ENCODE data around the gene MYH15. TPM values are rescaled to one million over a fixed set of nuclear protein-coding genes. Genes with fewer than 3 reads are reported as not detected.

Gene MYH15
- total and polyA plus RNA-seq, 4 donors: 0.06 to 0.31 (median 0.25) TPM

- Histone ChIP-seq H3K4me1 (ENCODE audit: control insufficient read depth in 5 of 5, insufficient read depth in 5 of 5, low read length in 5 of 5) (peaks cover 0 to 16% (median 0%) of the 10 kb centered on the region in 5 donors), H3K9me3 (ENCODE audit: control insufficient read depth in 4 of 4, insufficient read depth in 3 of 4, low read length in 3 of 4) (no peaks in the 10 kb centered on the region), H3K27ac (ENCODE audit: low read depth in 1 of 2, low read length in 1 of 2) (no peak overlapping the region), H3K36me3 (ENCODE audit: control insufficient read depth in 4 of 4, insufficient read depth in 4 of 4, low read length in 4 of 4) (no peaks in the 10 kb centered on the region), H3K9ac (ENCODE audit: insufficient read depth in 1 of 2, low read length in 2 of 2) (no peak overlapping the region), H3K4me3 (no peak overlapping the region), H3K27me3 (ENCODE audit: control insufficient read depth in 3 of 3, insufficient read depth in 3 of 3, low read length in 2 of 3) (no peaks in the 10 kb centered on the region)
- TF ChIP-seq CTCF (IDR thresholded peaks at IDR 0.05; ENCODE audit: control extremely low read depth, extremely low read depth): no peak
- 91 to 93% methylated on average over 3 of the region's 3 CpGs for WGBS, 2 donors
- DNase-seq (no peak), ATAC-seq (ENCODE audit: insufficient read depth, low FRiP score) (no peak)
Measured at GRCh38 chr3:108491456-108491855, 18.9 kb downstream of the MYH15 start.

- ATAC-seq (ENCODE audit: insufficient read depth, low FRiP score) (peak; percentile 82), DNase-seq (peak; percentile 29 to 74 (median 57))
- Histone ChIP-seq H3K36me3 (ENCODE audit: control insufficient read depth in 4 of 4, insufficient read depth in 4 of 4, low read length in 4 of 4) (no peaks in the 10 kb centered on the region), H3K27ac (ENCODE audit: low read depth in 1 of 2, low read length in 1 of 2) (no peak overlapping the region), H3K27me3 (ENCODE audit: control insufficient read depth in 3 of 3, insufficient read depth in 3 of 3, low read length in 2 of 3) (no peaks in the 10 kb centered on the region), H3K4me3 (no peak overlapping the region), H3K9me3 (ENCODE audit: control insufficient read depth in 4 of 4, insufficient read depth in 3 of 4, low read length in 3 of 4) (no peaks in the 10 kb centered on the region), H3K4me1 (ENCODE audit: control insufficient read depth in 5 of 5, insufficient read depth in 5 of 5, low read length in 5 of 5) (peaks cover 0 to 23% (median 0%) of the 10 kb centered on the region in 5 donors), H3K9ac (ENCODE audit: insufficient read depth in 1 of 2, low read length in 2 of 2) (no peak overlapping the region)
- peak; percentile 71 for TF ChIP-seq CTCF (IDR thresholded peaks at IDR 0.05; ENCODE audit: control extremely low read depth, extremely low read depth)
- WGBS, 2 donors: 26 to 32% methylated on average over 2 of the region's 2 CpGs
Measured at GRCh38 chr3:108489776-108490175, 20.6 kb downstream of the MYH15 start.

GRCh38 chr3:108488631-108489030 is 21.8 kb downstream of the MYH15 start:
- DNase-seq (no peak), ATAC-seq (ENCODE audit: insufficient read depth, low FRiP score) (no peak)
- Histone ChIP-seq H3K27ac (ENCODE audit: low read depth in 1 of 2, low read length in 1 of 2) (no peak overlapping the region), H3K9me3 (ENCODE audit: control insufficient read depth in 4 of 4, insufficient read depth in 3 of 4, low read length in 3 of 4) (no peaks in the 10 kb centered on the region), H3K4me3 (no peak overlapping the region), H3K36me3 (ENCODE audit: control insufficient read depth in 4 of 4, insufficient read depth in 4 of 4, low read length in 4 of 4) (no peaks in the 10 kb centered on the region), H3K9ac (ENCODE audit: insufficient read depth in 1 of 2, low read length in 2 of 2) (no peak overlapping the region), H3K4me1 (ENCODE audit: control insufficient read depth in 5 of 5, insufficient read depth in 5 of 5, low read length in 5 of 5) (peaks cover 0 to 23% (median 0%) of the 10 kb centered on the region in 5 donors), H3K27me3 (ENCODE audit: control insufficient read depth in 3 of 3, insufficient read depth in 3 of 3, low read length in 2 of 3) (no peaks in the 10 kb centered on the region)
- no peak for TF ChIP-seq CTCF (IDR thresholded peaks at IDR 0.05; ENCODE audit: control extremely low read depth, extremely low read depth)
- WGBS, 2 donors: 56 to 71% methylated on average over 1 of the region's 1 CpG

GRCh38 chr3:108487439-108487838 is 23.0 kb downstream of the MYH15 start:
- H3K9ac ChIP-seq (ENCODE audit: insufficient read depth in 1 of 2, low read length in 2 of 2): peak overlapping the region in 1 of 2 donors; percentile 3
- H3K4me3 ChIP-seq: no peak overlapping the region
- whole genome bisulfite sequencing, 2 donors: 66% methylated on average over 2 of the region's 2 CpGs
- DNase-seq (no peak), ATAC-seq (ENCODE audit: insufficient read depth, low FRiP score) (no peak)
- TF ChIP-seq CTCF (IDR thresholded peaks at IDR 0.05; ENCODE audit: control extremely low read depth, extremely low read depth): no peak
- H3K4me1 ChIP-seq (ENCODE audit: control insufficient read depth in 5 of 5, insufficient read depth in 5 of 5, low read length in 5 of 5): peaks cover 0 to 23% (median 0%) of the 10 kb centered on the region in 5 donors
- H3K9me3 ChIP-seq (ENCODE audit: control insufficient read depth in 4 of 4, insufficient read depth in 3 of 4, low read length in 3 of 4): no peaks in the 10 kb centered on the region
- H3K27ac ChIP-seq (ENCODE audit: low read depth in 1 of 2, low read length in 1 of 2): no peak overlapping the region
- no peaks in the 10 kb centered on the region for H3K36me3 ChIP-seq (ENCODE audit: control insufficient read depth in 4 of 4, insufficient read depth in 4 of 4, low read length in 4 of 4)
- H3K27me3 ChIP-seq (ENCODE audit: control insufficient read depth in 3 of 3, insufficient read depth in 3 of 3, low read length in 2 of 3): no peaks in the 10 kb centered on the region

Data from lung (tissue), 12 donors.